ENCODE measurements around the gene TACR1. TPM values are rescaled to one million over a fixed set of nuclear protein-coding genes. Genes with fewer than 3 reads are reported as not detected.

The TACR1 gene
- total and polyA plus RNA-seq, 2 of the 13 experiments (the other 11 are each of a cell fraction or from before 2014, with no cell fraction given), result not detected

GRCh38 chr2:75003276-75003675 is 196.0 kb downstream of the TACR1 start:
- 14% methylated on average over 2 of the region's 2 CpGs for WGBS (ENCODE audit: low lambda C conversion rate)
- H3K79me2 ChIP-seq (ENCODE audit: insufficient read depth, low read length), result no peaks in the 10 kb centered on the region
- no peaks in the 10 kb centered on the region for H3K27me3 ChIP-seq (ENCODE audit: control insufficient read depth in 1 of 2, insufficient read depth in 2 of 2, low read length in 2 of 2)
- in situ Hi-C loops (cut with HindIII; ENCODE audit: extremely low pct_ligation_motif_present, low pct_unique_long_range_greater_than_20kb) (no loop called here), intact Hi-C loops (cut with micrococcal nuclease; ENCODE audit: unreplicated experiment) (no loop called here)
- no peaks in the 10 kb centered on the region for H4K20me1 ChIP-seq (ENCODE audit: insufficient read depth, low read length)
- no TSS peak for BruUV-seq (replicated peaks)
- peaks cover 22% of the 10 kb centered on the region for H3K4me1 ChIP-seq (ENCODE audit: insufficient read depth, low read length)
- peaks cover 0 to 2% of the 10 kb centered on the region in 2 experiments; a peak in 1 of 5 replicates for H3K36me3 ChIP-seq (replicated peaks in 1 of 2; ENCODE audit: control insufficient read depth in 1 of 2, insufficient read depth in 2 of 2, low read length in 2 of 2)
- no peak overlapping the region for H3K4me2 ChIP-seq (ENCODE audit: low read depth, low read length)
- FAIRE-seq (no peak), DNase-seq (ENCODE audit: low spot score) (peak; percentile 34), ATAC-seq (peak; percentile 67)
- no peak overlapping the region for H3K9ac ChIP-seq (ENCODE audit: insufficient read depth, low read depth, low read length)
- H3K4me3 ChIP-seq (replicated peaks in 1 of 3; ENCODE audit: insufficient read depth in 1 of 3, low read depth in 2 of 3, low read length in 3 of 3), result no peak overlapping the region
- H2AFZ ChIP-seq (ENCODE audit: low read length), result no peak overlapping the region
- ChIA-PET POLR2A (no interaction called here), CTCF (ENCODE audit: low intra/inter-chr PET ratio, low total read pairs) (no interaction called here)
- H3K9me3 ChIP-seq (ENCODE audit: low read length), result no peaks in the 10 kb centered on the region
- H3K27ac ChIP-seq (ENCODE audit: extremely low read length, insufficient read depth, low read length), result no peak overlapping the region
- no peak for TF ChIP-seq MED13 (CRISPR knock-in tag; IDR thresholded peaks at IDR 0.05)
- no peak for TF ChIP-seq SMAD9 (CRISPR knock-in tag; IDR thresholded peaks at IDR 0.05)
- no peak for TF ChIP-seq MYNN (CRISPR knock-in tag; IDR thresholded peaks at IDR 0.05; ENCODE audit: low read depth)
- no peak for TF ChIP-seq IKZF1 (IDR thresholded peaks at IDR 0.05)
- no peak for TF ChIP-seq ZNF577 (CRISPR knock-in tag; IDR thresholded peaks at IDR 0.05; ENCODE audit: borderline replicate concordance, low read depth)
- TF ChIP-seq ATF4 (CRISPR knock-in tag; IDR thresholded peaks at IDR 0.05), result peak in 1 of 2 experiments; percentile 20; a peak in 1 of 4 replicates
- TF ChIP-seq ZBTB3 (CRISPR knock-in tag; IDR thresholded peaks at IDR 0.05; ENCODE audit: borderline replicate concordance, low read depth), result no peak
- no peak for TF ChIP-seq FOXP1 (IDR thresholded peaks at IDR 0.05)
- no peak for TF ChIP-seq FOXP1 (CRISPR knock-in tag; IDR thresholded peaks at IDR 0.05)
- 0 out of 2 replicates have a peak, but pooled peaks have one; percentile 50 for TF ChIP-seq ZMYM2 (CRISPR knock-in tag; IDR thresholded peaks at IDR 0.05)
- TF ChIP-seq MAX (IDR thresholded peaks at IDR 0.05), result peak; percentile 59
- TF ChIP-seq ZBTB4 (CRISPR knock-in tag; IDR thresholded peaks at IDR 0.05; ENCODE audit: borderline replicate concordance), result no peak
- TF ChIP-seq SRSF1 (optimal IDR thresholded peaks at IDR 0.05; ENCODE audit: low read depth, low read length), result no peak
- no peak for TF ChIP-seq FLYWCH1 (CRISPR knock-in tag; IDR thresholded peaks at IDR 0.05)
- 0 out of 2 replicates have a peak, but pooled peaks have one; percentile 29 for TF ChIP-seq PAXIP1 (CRISPR knock-in tag; conservative IDR thresholded peaks at IDR 0.05)
- no peak for TF ChIP-seq RCOR2 (CRISPR knock-in tag; IDR thresholded peaks at IDR 0.05)
- TF ChIP-seq NR2F1 (CRISPR knock-in tag; IDR thresholded peaks at IDR 0.05), result no peak
- no peak for TF ChIP-seq SAFB2 (CRISPR knock-in tag; IDR thresholded peaks at IDR 0.05; ENCODE audit: borderline replicate concordance, low read depth)
- TF ChIP-seq RXRB (CRISPR knock-in tag; IDR thresholded peaks at IDR 0.05; ENCODE audit: borderline replicate concordance), result no peak
